ENCODE measurements around the gene GNS.

GRCh38 chr12:64707362-64707761, 51.8 kb downstream of the GNS start:
- TF ChIP-seq CTCF (CRISPR knock-in tag; IDR thresholded peaks at IDR 0.05) (no peak), TOE1 (CRISPR knock-in tag; IDR thresholded peaks at IDR 0.05) (no peak), POLR2A (IDR thresholded peaks at IDR 0.05; ENCODE audit: insufficient read depth in 1 of 2, low read depth in 2 of 2, low read length in 2 of 2) (no peak), SRF (IDR thresholded peaks at IDR 0.05; ENCODE audit: low read depth, low read length) (no peak), ZNF207 (IDR thresholded peaks at IDR 0.05; ENCODE audit: borderline replicate concordance) (no peak), U2AF2 (IDR thresholded peaks at IDR 0.05; ENCODE audit: low read depth, low read length) (no peak), EZH2 (conservative IDR thresholded peaks at IDR 0.05; ENCODE audit: low read depth, low read length) (no peak)

Measured in HepG2 (cell line).